OCI-LY1 (cell line): ENCODE measurements around the gene KCNIP3.

Experiments
- H2AFZ ChIP-seq: fragments of 200-600 bp; sonication (generic), shearing (Covaris generic); 2 replicates; pipeline ENCODE4 v1.6.0; 2014; ENCODE audit warnings: antibody characterized with exemption, mild to moderate bottlenecking, low read length
- H3F3A ChIP-seq: fragments of 200-600 bp; sonication (generic), shearing (Covaris generic); 2 replicates; pipeline ENCODE4 v1.6.0; 2014; ENCODE audit warnings: mild to moderate bottlenecking, antibody characterized with exemption, low read length, moderate library complexity; ENCODE audit not compliant: insufficient read depth
- H3K27ac ChIP-seq: fragments of 200-600 bp; sonication (generic); 2 replicates; pipeline ENCODE4 v1.5.1; 2014; ENCODE audit warnings: low read length, mixed run types, mild to moderate bottlenecking, low read depth; ENCODE audit not compliant: poor library complexity, severe bottlenecking
- H3K27me3 ChIP-seq: fragments of 200-600 bp; sonication (generic); 2 replicates; pipeline ENCODE4 v1.6.0; 2014; ENCODE audit warnings: antibody characterized with exemption, mild to moderate bottlenecking, low read length, moderate library complexity; ENCODE audit not compliant: insufficient read depth
- H3K36me3 ChIP-seq: fragments of 200-600 bp; sonication (generic); 2 replicates; pipeline ENCODE4 v1.6.1; 2014; ENCODE audit warnings: mild to moderate bottlenecking, antibody characterized with exemption, low read length, moderate library complexity, mixed read lengths; ENCODE audit not compliant: insufficient read depth
- H3K4me1 ChIP-seq: fragments of 200-600 bp; sonication (generic); 2 replicates; pipeline ENCODE4 v1.5.1; 2014; ENCODE audit warnings: mild to moderate bottlenecking, low read length, moderate library complexity; ENCODE audit not compliant: insufficient read depth, severe bottlenecking
- H3K4me2 ChIP-seq: fragments of 200-600 bp; sonication (generic), shearing (Covaris generic); 2 replicates; pipeline ENCODE4 v1.6.1; 2014; ENCODE audit warnings: low read length
- H3K4me3 ChIP-seq: fragments of 200-600 bp; sonication (generic); 2 replicates; pipeline ENCODE4 v1.5.1; 2014; ENCODE audit warnings: low read length, low read depth, mild to moderate bottlenecking, mixed read lengths; ENCODE audit not compliant: poor library complexity, severe bottlenecking
- H3K79me2 ChIP-seq: fragments of 200-600 bp; shearing (Covaris generic); 2 replicates; pipeline ENCODE4 v1.6.1; 2016; ENCODE audit warnings: mixed run types, low read length, mixed read lengths; ENCODE audit not compliant: insufficient read depth
- H3K9ac ChIP-seq: fragments of 200-600 bp; sonication (generic), shearing (Covaris generic); 2 replicates; pipeline ENCODE4 v1.6.1; 2014; ENCODE audit warnings: mild to moderate bottlenecking, low read length, mixed read lengths
- H3K9me2 ChIP-seq: fragments of 200-600 bp; sonication (generic), shearing (Covaris generic); 2 replicates; pipeline ENCODE4 v1.6.1; 2014; ENCODE audit warnings: low read depth, mild to moderate bottlenecking, low read length, mixed read lengths
- H3K9me3 ChIP-seq: fragments of 200-600 bp; shearing (Covaris generic); 2 replicates; pipeline ENCODE4 v1.6.1; 2014; ENCODE audit warnings: low read length, mixed read lengths
- H4K20me1 ChIP-seq: fragments of 200-600 bp; sonication (generic), shearing (Covaris generic); 2 replicates; pipeline ENCODE4 v1.6.0; 2016; ENCODE audit warnings: mild to moderate bottlenecking, low read length; ENCODE audit not compliant: insufficient read depth
- EZH2 ChIP-seq: fragments of 200-600 bp; sonication (generic), shearing (Covaris generic); IDR thresholded peaks from 2 replicates; pipeline ENCODE4 v1.8.0; 2017; ENCODE audit warnings: borderline replicate concordance, mixed run types, mild to moderate bottlenecking, antibody characterized with exemption, low read length, moderate library complexity, mixed read lengths
- TF ChIP-seq, protein P1 (sequence below): fragments of 200-600 bp; sonication (generic), shearing (Covaris generic); IDR thresholded peaks from 2 replicates; pipeline ENCODE4 v1.5.1; 2017; ENCODE audit warnings: mild to moderate bottlenecking, antibody characterized with exemption, low read length, moderate library complexity, mixed read lengths

Gene KCNIP3

GRCh38 chr2:95391641-95392310 is 94.6 kb downstream of the KCNIP3 start:
- Histone ChIP-seq H3K4me3 (no peak overlapping the region), H4K20me1 (no peaks in the 10 kb centered on the region), H3K9ac (no peak overlapping the region), H2AFZ (no peak overlapping the region), H3F3A (no peaks in the 10 kb centered on the region), H3K27ac (no peak overlapping the region), H3K36me3 (no peaks in the 10 kb centered on the region), H3K4me2 (no peak overlapping the region), H3K9me3 (no peaks in the 10 kb centered on the region), H3K27me3 (no peaks in the 10 kb centered on the region), H3K9me2 (no peaks in the 10 kb centered on the region), H3K4me1 (no peaks in the 10 kb centered on the region), H3K79me2 (no peaks in the 10 kb centered on the region)
- TF ChIP-seq EZH2: no peak
- TF ChIP-seq, protein P1, sequence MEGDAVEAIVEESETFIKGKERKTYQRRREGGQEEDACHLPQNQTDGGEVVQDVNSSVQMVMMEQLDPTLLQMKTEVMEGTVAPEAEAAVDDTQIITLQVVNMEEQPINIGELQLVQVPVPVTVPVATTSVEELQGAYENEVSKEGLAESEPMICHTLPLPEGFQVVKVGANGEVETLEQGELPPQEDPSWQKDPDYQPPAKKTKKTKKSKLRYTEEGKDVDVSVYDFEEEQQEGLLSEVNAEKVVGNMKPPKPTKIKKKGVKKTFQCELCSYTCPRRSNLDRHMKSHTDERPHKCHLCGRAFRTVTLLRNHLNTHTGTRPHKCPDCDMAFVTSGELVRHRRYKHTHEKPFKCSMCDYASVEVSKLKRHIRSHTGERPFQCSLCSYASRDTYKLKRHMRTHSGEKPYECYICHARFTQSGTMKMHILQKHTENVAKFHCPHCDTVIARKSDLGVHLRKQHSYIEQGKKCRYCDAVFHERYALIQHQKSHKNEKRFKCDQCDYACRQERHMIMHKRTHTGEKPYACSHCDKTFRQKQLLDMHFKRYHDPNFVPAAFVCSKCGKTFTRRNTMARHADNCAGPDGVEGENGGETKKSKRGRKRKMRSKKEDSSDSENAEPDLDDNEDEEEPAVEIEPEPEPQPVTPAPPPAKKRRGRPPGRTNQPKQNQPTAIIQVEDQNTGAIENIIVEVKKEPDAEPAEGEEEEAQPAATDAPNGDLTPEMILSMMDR: no peak

DNA sequence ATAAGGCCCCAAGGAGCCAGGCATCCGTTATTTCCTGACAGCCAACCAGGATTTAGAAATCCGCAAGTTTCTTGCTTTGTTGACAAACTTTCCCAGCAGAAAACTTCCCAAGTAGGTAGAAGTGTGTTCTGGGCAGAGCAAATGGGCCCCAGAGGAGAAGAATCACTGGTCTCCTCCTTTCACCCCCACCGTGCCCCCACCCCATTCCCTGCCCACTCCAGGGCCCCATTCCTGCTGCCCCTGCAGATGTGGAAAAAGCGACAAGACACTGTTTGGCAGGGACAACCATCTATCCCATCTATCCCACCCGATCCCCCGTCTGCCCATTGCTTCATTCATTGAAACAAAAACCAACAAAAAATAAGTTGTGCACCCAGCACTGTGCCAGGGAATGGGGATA is 95.2 kb downstream of the KCNIP3 start:
- TF ChIP-seq EZH2: no peak
- TF ChIP-seq, protein P1: no peak
- Histone ChIP-seq H3K79me2 (no peaks in the 10 kb centered on the region), H3K9me2 (no peaks in the 10 kb centered on the region), H3K4me1 (no peaks in the 10 kb centered on the region), H3F3A (no peaks in the 10 kb centered on the region), H3K4me2 (no peak overlapping the region), H4K20me1 (no peaks in the 10 kb centered on the region), H3K27me3 (no peaks in the 10 kb centered on the region), H3K4me3 (no peak overlapping the region), H2AFZ (no peak overlapping the region), H3K36me3 (no peaks in the 10 kb centered on the region), H3K27ac (no peak overlapping the region), H3K9me3 (no peaks in the 10 kb centered on the region), H3K9ac (no peak overlapping the region)

GRCh38 chr2:95392730-95393455 is 95.7 kb downstream of the KCNIP3 start:
- H3F3A ChIP-seq: no peaks in the 10 kb centered on the region
- H3K9ac ChIP-seq: no peak overlapping the region
- TF ChIP-seq EZH2: no peak
- TF ChIP-seq, protein P1: peak; percentile 24; the same call in 1 of the 2 replicates
- H2AFZ ChIP-seq: no peak overlapping the region
- no peak overlapping the region for H3K27ac ChIP-seq
- H3K36me3 ChIP-seq: no peaks in the 10 kb centered on the region
- no peaks in the 10 kb centered on the region for H3K9me3 ChIP-seq
- H3K4me3 ChIP-seq: no peak overlapping the region
- H3K27me3 ChIP-seq: no peaks in the 10 kb centered on the region
- no peaks in the 10 kb centered on the region for H4K20me1 ChIP-seq
- no peaks in the 10 kb centered on the region for H3K79me2 ChIP-seq
- H3K4me2 ChIP-seq: no peak overlapping the region
- H3K9me2 ChIP-seq: no peaks in the 10 kb centered on the region
- H3K4me1 ChIP-seq: no peaks in the 10 kb centered on the region
